Measurements from ENCODE around the gene MACROD2.
A peak's percentile ranks its signal among the peaks of the same experiment; 100 is the strongest.
"Not testable (repeated sequence)": the region's sequence is repeated elsewhere in the genome, so short reads cannot be mapped to it uniquely, and the experiment has no call there.

MACROD2 gene

GRCh38 chr20:15178581-15178980, 1183.3 kb downstream of the MACROD2 start:
- DNase-seq (ENCODE audit: low spot score): no peak

- DNase-seq (ENCODE audit: low spot score): no peak
These were observed 1184.1 kb downstream of the MACROD2 start for GRCh38 chr20:15179381-15179780.

GRCh38 chr20:15179781-15180180, 1184.5 kb downstream of the MACROD2 start:
- no peak for DNase-seq (ENCODE audit: low spot score)

- no peak for DNase-seq (ENCODE audit: low spot score)
These were observed 1190.0 kb downstream of the MACROD2 start for GRCh38 chr20:15185322-15185721.

GRCh38 chr20:15185913-15186312, 1190.6 kb downstream of the MACROD2 start:
- no peak for DNase-seq (ENCODE audit: low spot score)

- DNase-seq (ENCODE audit: low spot score): no peak
These were observed 1192.3 kb downstream of the MACROD2 start for GRCh38 chr20:15187612-15188011.

- DNase-seq (ENCODE audit: low spot score): no peak
These were observed 1193.1 kb downstream of the MACROD2 start for GRCh38 chr20:15188415-15188814.

GRCh38 chr20:15191082-15191723, 1195.9 kb downstream of the MACROD2 start:
- no peak for DNase-seq (ENCODE audit: low spot score)

GRCh38 chr20:15195378-15195777, 1200.1 kb downstream of the MACROD2 start:
- no peak for DNase-seq (ENCODE audit: low spot score)

GRCh38 chr20:15196547-15197255, 1201.4 kb downstream of the MACROD2 start:
- DNase-seq (ENCODE audit: low spot score): no peak

GRCh38 chr20:15198017-15198416, 1202.7 kb downstream of the MACROD2 start:
- not testable (repeated sequence) for DNase-seq (ENCODE audit: low spot score)

GRCh38 chr20:15199698-15200097, 1204.4 kb downstream of the MACROD2 start:
- no peak for DNase-seq (ENCODE audit: low spot score)

GRCh38 chr20:15200147-15200565, 1204.8 kb downstream of the MACROD2 start:
- DNase-seq (ENCODE audit: low spot score): peak; percentile 17

GRCh38 chr20:15201602-15202001, 1206.3 kb downstream of the MACROD2 start:
- DNase-seq (ENCODE audit: low spot score): no peak

GRCh38 chr20:15204234-15204633, 1208.9 kb downstream of the MACROD2 start:
- DNase-seq (ENCODE audit: low spot score): no peak

GRCh38 chr20:15205028-15205427, 1209.7 kb downstream of the MACROD2 start:
- no peak for DNase-seq (ENCODE audit: low spot score)

- no peak for DNase-seq (ENCODE audit: low spot score)
These were observed 1210.4 kb downstream of the MACROD2 start for GRCh38 chr20:15205719-15206118.

- DNase-seq (ENCODE audit: low spot score): no peak
These were observed 1214.2 kb downstream of the MACROD2 start for GRCh38 chr20:15209537-15209936.

GRCh38 chr20:15214051-15214450, 1218.7 kb downstream of the MACROD2 start:
- DNase-seq (ENCODE audit: low spot score): no peak

- DNase-seq (ENCODE audit: low spot score): no peak
These were observed 1224.8 kb downstream of the MACROD2 start for GRCh38 chr20:15220009-15220656.

- no peak for DNase-seq (ENCODE audit: low spot score)
These were observed 1225.7 kb downstream of the MACROD2 start for GRCh38 chr20:15220778-15221565.
